Measurements from ENCODE around the gene TICAM2. TPM values are rescaled to one million over a fixed set of nuclear protein-coding genes. Genes with fewer than 3 reads are reported as not detected.

Gene TICAM2
- total and polyA plus RNA-seq, 2 donors, result 3.0 to 11.9 TPM

DNA sequence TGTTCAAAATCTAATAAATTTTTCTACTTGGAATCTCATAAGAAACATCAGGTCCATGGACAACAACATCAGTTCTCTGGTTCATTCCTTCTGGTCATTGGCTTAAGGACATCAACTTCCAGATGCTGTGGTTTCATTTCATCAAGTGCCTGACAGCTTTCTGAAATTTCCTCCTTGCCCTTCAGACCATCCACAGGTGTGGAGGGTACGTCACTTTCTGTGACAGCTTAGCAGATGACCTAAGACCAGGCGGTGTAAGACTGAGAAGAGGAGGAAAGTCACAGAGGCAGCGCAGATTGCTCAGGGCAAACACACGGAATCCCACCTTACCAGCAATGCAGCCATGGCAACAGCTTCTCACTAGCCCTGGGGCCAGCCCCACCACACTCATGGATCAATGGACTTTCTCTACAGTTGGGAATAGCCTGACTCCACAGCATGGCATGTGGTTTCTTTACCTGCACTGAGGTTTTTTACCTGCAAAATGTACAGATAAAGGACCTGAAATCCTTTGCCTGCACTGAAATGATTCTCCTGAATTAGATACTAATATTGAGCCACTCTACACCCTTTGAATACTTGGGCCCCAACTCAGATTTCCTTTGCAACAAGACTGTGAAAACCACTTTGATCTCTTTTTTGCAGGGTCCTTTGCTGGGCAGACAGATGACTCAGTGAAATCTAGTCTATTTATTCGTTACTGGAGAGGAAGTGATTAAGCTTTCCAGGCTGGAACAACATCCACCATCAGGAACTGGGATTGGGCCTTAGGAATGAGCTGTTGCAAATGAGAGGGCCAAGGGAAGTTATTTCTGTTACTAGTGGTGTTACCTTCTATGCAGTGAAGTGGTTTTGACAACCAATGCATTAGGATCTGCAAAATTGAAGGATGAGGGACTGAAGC is 26.9 kb downstream of the TICAM2 start:
- no peak overlapping the region for H3K4me3 ChIP-seq (ENCODE audit: low read depth, low read length)
- no peaks in the 10 kb centered on the region for H3K4me1 ChIP-seq (ENCODE audit: insufficient read depth)
- H3K27ac ChIP-seq (ENCODE audit: low read depth), result no peak overlapping the region
- 84% methylated on average over 5 of the region's 5 CpGs for WGBS
- no peaks in the 10 kb centered on the region for H3K36me3 ChIP-seq (ENCODE audit: insufficient read depth)
- DNase-seq (ENCODE audit: extremely low spot score), result no peak

DNA sequence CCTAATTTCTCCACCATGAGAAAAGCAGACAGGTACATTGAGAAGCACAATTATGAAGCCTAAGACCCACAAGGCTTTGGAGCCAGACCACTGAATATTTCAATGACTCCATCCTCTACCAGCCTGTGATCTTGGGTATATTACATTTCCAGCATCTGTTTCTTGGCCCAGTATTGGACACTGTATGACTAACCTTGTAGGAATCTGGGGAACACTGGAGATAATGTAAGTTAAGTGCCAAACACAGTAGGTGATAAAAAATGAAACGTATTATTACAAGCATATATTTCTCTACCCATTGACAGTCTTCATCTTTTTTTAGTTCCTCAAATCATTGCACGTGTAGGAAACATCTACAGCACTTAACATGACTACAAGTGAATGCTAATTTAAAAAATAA is 29.1 kb downstream of the TICAM2 start:
- Histone ChIP-seq H3K27ac (ENCODE audit: low read depth) (no peak overlapping the region), H3K4me3 (ENCODE audit: low read depth, low read length) (no peak overlapping the region), H3K4me1 (ENCODE audit: insufficient read depth) (no peaks in the 10 kb centered on the region), H3K36me3 (ENCODE audit: insufficient read depth) (no peaks in the 10 kb centered on the region)
- no peak for DNase-seq (ENCODE audit: extremely low spot score)
- 67% methylated on average over 2 of the region's 2 CpGs for WGBS

DNA sequence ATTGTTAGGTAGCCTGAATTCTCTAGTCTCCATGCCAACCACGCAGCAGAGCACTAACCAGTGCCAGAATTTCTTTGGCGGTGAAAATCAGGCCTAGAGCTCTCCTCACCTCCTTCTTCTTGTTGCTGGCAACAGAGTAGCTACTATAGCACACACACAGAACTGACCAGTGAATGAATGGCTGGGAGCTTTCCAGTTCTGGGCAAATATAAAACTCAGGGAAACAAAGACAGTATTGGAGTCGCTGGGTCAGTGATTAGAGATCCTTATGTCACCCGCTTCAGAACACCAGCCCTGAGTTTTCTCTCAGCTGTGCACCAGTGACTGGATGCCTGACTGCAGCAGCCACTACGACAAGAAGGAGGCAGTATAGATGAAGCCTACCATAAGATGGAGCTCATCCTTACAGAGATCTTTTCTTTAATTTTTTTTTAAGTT is 30.8 kb downstream of the TICAM2 start:
- no peaks in the 10 kb centered on the region for H3K4me1 ChIP-seq (ENCODE audit: insufficient read depth)
- WGBS, result 66% methylated on average over 5 of the region's 5 CpGs

DNA sequence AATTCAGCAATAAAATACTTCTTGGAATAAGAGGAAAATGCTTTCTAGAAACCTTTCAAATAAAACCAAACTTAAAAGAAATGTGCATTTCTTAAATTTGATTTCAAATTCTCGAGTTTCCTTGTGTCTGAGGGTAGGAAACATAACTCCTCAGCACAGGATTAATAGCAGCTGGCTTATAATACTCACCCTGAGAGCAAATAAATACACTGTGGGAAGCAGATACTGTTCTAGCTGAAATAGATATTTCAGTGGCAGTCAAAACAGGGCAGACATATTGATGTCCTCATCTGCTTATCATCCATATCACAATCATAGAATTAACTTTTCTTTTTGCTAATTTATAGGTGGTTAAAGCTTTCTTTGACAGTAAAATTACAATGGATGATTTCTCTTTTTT is 33.6 kb downstream of the TICAM2 start:
- no peak for DNase-seq (ENCODE audit: extremely low spot score)
- Histone ChIP-seq H3K27ac (ENCODE audit: low read depth) (no peak overlapping the region), H3K4me3 (ENCODE audit: low read depth, low read length) (no peak overlapping the region), H3K4me1 (ENCODE audit: insufficient read depth) (no peaks in the 10 kb centered on the region), H3K36me3 (ENCODE audit: insufficient read depth) (no peaks in the 10 kb centered on the region)
- 67% methylated on average over 1 of the region's 1 CpG for WGBS

More for the DNA sequence above, 30.8 kb downstream of the TICAM2 start:
- H3K27ac ChIP-seq (ENCODE audit: low read depth), result no peak overlapping the region
- H3K36me3 ChIP-seq (ENCODE audit: insufficient read depth), result no peaks in the 10 kb centered on the region
- DNase-seq (ENCODE audit: extremely low spot score), result no peak
- no peak overlapping the region for H3K4me3 ChIP-seq (ENCODE audit: low read depth, low read length)

DNA sequence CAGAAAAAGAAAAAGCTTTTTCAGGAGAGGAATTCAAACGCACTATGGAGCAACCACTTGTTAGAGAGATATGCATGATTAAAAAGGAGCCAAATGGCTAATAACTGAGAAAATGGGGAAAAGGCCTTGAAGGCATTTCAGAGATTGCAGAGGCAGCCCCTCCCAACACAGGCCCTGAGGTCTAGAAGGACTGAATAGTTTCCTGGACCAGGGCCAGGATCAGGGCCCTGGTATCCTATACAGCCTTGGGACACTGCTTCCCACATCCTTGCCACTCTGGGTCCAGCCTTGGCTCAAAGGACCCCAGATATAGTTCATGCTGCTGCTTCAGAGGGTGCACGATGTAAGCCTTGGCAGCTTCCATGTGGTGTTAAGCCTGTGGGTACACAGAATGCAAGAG is 37.0 kb downstream of the TICAM2 start:
- no peaks in the 10 kb centered on the region for H3K36me3 ChIP-seq (ENCODE audit: insufficient read depth)
- DNase-seq (ENCODE audit: extremely low spot score), result no peak
- no peaks in the 10 kb centered on the region for H3K4me1 ChIP-seq (ENCODE audit: insufficient read depth)
- no peak overlapping the region for H3K4me3 ChIP-seq (ENCODE audit: low read depth, low read length)
- no peak overlapping the region for H3K27ac ChIP-seq (ENCODE audit: low read depth)
- 87% methylated on average over 2 of the region's 2 CpGs for WGBS

DNA sequence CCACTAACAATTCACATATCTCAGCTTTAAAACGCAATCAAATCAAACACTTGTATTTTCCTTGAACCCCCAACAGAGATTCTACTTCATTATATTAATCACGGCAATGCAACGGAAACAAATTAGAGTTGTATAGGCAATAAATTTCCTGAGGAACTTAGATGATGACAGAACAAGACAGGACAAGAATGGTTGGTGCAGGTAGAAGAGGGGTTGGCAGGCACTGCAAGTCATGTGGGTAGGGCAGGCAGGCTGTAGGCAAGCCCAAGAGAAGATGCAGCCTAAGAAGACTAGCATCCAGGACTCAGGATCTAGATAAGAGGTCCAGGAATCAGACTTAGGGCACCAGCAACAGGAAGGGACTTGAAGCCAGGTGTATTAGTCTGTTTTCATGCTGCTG is 41.1 kb downstream of the TICAM2 start:
- no peaks in the 10 kb centered on the region for H3K4me1 ChIP-seq (ENCODE audit: insufficient read depth)
- no peak overlapping the region for H3K27ac ChIP-seq (ENCODE audit: low read depth)
- WGBS, result 94% methylated on average over 3 of the region's 3 CpGs
- no peak for DNase-seq (ENCODE audit: extremely low spot score)
- H3K36me3 ChIP-seq (ENCODE audit: insufficient read depth), result no peaks in the 10 kb centered on the region
- no peak overlapping the region for H3K4me3 ChIP-seq (ENCODE audit: low read depth, low read length)

DNA sequence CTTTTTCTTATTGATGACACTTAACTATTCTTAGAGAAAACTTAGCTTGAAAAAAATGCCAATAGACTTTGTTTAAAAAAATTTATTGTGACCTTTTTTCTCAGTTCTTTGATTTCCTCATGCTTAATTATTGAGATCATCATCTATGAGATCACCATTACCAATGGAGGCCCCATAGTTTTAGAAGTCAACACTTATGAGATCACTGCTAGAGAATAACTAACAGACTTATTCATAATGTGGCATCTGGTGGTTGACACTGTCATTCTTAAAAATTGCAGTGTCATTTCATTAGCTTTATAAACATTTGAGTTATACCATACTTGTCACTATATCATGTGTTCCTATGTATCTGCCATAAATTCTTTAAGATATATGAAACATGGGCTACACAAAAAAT is 42.8 kb downstream of the TICAM2 start:
- Histone ChIP-seq H3K4me1 (ENCODE audit: insufficient read depth) (no peaks in the 10 kb centered on the region), H3K4me3 (ENCODE audit: low read depth, low read length) (no peak overlapping the region), H3K36me3 (ENCODE audit: insufficient read depth) (no peaks in the 10 kb centered on the region), H3K27ac (ENCODE audit: low read depth) (no peak overlapping the region)
- no peak for DNase-seq (ENCODE audit: extremely low spot score)

DNA sequence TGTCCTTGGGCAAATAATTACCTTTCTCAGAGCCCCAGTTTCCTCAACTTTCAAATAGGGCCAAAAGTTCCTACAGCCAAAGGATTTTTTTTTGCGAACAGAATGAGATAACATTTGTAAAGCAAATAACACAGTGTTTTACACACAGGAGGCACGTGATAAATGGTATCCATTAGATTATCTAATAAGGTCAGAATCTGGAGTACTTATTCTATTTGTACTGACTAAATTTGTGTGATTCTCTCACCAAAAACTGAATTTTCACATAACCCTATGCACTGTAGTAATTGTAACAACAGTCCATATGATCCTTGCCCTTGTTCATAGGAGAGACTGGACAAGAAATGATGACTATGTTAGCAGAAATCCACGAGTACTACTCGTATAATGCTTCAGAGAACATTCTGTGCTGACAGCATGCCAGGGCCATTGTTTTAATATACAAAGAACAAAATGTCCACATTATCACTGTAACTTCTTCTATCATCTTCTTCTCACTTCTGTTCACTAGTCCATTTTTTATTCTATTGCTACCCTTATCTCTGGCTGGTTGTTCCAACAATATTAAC is 43.8 kb downstream of the TICAM2 start:
- H3K27ac ChIP-seq (ENCODE audit: low read depth), result no peak overlapping the region
- H3K36me3 ChIP-seq (ENCODE audit: insufficient read depth), result no peaks in the 10 kb centered on the region
- H3K4me1 ChIP-seq (ENCODE audit: insufficient read depth), result no peaks in the 10 kb centered on the region
- no peak overlapping the region for H3K4me3 ChIP-seq (ENCODE audit: low read depth, low read length)
- DNase-seq (ENCODE audit: extremely low spot score), result no peak
- WGBS, result 63% methylated on average over 4 of the region's 4 CpGs

DNA sequence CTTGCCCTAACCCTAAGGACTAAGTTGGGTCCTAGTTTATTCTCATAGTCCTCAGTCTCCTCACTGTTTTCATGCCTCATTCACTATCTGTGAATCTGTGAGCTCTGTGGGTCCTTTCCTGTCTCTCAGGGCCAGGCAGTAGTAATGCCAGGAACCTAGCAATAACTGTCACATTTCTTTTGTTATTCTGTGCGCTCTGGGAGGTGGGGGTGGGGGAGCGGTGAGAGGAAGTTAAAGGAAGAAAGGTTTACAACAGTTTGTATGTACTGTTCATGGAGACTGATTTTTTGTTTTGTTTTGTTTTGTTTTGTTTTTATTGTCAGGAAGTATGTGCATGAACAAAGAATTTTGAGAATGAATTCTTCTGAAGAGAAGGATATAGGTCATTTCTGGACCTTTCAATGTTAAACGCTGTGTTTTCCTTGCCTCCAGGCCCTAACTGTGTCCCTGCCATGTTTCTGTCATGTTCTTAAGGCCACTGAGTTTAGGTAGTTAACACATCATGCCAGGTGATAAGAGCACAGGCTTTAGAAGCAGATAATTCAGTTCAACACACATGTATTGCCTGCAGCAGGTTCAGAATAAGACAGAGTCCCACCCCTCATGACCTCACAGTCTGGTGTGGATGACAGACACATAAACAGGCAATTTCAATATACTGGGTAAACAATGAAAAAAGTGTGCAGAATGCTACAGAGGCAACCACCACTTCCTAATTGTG is 44.5 kb downstream of the TICAM2 start:
- Histone ChIP-seq H3K27ac (ENCODE audit: low read depth) (no peak overlapping the region), H3K36me3 (ENCODE audit: insufficient read depth) (no peaks in the 10 kb centered on the region), H3K4me1 (ENCODE audit: insufficient read depth) (no peaks in the 10 kb centered on the region), H3K4me3 (ENCODE audit: low read depth, low read length) (no peak overlapping the region)
- 51% methylated on average over 3 of the region's 3 CpGs for WGBS
- DNase-seq (ENCODE audit: extremely low spot score), result no peak

DNA sequence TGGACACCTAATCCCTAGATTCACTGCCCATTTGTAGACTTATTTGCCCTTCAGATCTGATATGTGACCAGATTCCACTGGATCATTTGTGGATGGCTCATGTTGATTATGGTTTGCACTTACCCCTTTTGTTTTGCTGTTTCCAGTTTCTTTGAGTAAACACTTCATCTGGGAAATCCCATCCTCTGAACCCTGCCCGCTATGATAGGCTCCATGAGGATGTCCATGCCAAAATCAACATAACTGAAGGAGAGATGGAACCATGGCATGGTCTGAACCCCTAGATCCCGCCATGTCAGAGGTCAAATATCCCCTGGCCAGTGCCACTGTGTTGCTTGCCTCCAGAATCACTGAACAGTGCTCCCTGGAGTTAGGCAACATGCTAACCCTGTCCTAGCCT is 46.0 kb downstream of the TICAM2 start:
- DNase-seq (ENCODE audit: extremely low spot score), result no peak
- no peak overlapping the region for H3K27ac ChIP-seq (ENCODE audit: low read depth)
- 93% methylated on average over 2 of the region's 2 CpGs for WGBS

DNA sequence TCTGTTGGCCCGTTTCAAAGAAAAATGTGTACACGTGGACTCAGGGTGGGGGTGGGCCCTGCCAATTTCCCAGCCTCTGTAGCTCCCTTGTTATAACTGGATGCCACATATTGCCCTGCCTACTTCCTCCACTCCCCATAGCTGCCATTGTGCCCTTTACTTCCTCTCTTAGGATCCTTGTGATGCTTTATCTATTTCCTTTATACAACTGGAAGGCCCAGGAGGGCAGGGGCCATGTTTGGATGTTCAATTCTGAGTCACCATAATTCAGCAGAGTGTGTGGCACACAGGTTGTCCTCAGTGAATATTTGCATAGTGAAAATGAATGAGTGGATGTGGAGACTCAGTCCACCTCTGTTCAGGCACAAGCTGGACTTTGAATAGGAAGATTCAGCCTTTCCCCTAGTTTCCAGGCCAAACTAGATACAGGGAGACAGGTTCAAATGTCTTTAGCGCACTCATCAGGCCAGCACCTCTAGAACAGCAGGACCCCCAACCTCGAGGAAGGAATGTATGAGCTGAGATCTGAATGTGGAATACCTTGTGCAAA is 47.1 kb downstream of the TICAM2 start:
- Histone ChIP-seq H3K27ac (ENCODE audit: low read depth) (no peak overlapping the region), H3K4me1 (ENCODE audit: insufficient read depth) (no peaks in the 10 kb centered on the region), H3K36me3 (ENCODE audit: insufficient read depth) (no peaks in the 10 kb centered on the region), H3K4me3 (ENCODE audit: low read depth, low read length) (no peak overlapping the region)
- DNase-seq (ENCODE audit: extremely low spot score), result no peak
- 89% methylated on average over 4 of the region's 4 CpGs for WGBS

More for the DNA sequence above, 46.0 kb downstream of the TICAM2 start:
- Histone ChIP-seq H3K4me3 (ENCODE audit: low read depth, low read length) (no peak overlapping the region), H3K4me1 (ENCODE audit: insufficient read depth) (no peaks in the 10 kb centered on the region), H3K36me3 (ENCODE audit: insufficient read depth) (no peaks in the 10 kb centered on the region)

DNA sequence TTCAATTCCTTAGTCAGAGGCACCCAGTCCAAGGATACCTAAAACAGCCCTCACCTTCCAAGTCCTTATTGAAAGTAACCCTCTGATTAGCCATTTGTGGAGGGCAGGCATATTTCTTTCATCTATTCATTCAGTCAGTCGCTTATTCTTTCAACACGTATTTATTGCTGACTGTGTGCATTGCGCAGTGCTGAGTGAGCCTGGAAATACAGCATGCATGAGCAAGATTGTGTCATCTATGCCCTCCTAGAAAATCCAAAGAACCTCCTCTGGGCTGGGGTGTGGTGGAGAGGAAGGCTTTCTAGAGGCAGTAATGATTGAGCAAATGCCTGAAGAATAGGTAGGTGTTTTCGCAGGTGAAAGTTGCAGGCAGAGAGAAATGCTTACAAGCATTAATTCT is 49.2 kb downstream of the TICAM2 start:
- Histone ChIP-seq H3K27ac (ENCODE audit: low read depth) (no peak overlapping the region), H3K36me3 (ENCODE audit: insufficient read depth) (no peaks in the 10 kb centered on the region), H3K4me3 (ENCODE audit: low read depth, low read length) (no peak overlapping the region), H3K4me1 (ENCODE audit: insufficient read depth) (no peaks in the 10 kb centered on the region)
- DNase-seq (ENCODE audit: extremely low spot score), result no peak
- 94% methylated on average over 4 of the region's 4 CpGs for WGBS

DNA sequence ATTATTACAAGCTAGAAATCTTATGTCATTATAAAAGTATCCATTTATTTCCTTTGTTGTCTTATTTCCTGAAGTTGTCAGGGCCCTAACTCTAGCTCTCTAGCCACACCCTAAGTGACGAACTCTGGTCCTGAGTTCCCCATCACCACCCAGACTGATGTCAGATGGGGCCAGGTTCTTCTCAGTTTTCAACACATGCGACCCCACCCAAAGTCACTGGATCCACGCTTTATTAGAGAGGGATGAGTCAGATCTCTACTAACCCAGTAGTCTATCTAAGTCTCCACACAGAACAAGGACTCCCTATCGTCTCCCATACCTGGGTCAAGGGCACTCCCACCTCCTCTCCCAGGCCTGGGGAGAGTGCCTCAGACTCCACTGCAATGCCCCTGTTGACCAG is 50.9 kb downstream of the TICAM2 start:
- no peak for DNase-seq (ENCODE audit: extremely low spot score)
- no peak overlapping the region for H3K4me3 ChIP-seq (ENCODE audit: low read depth, low read length)
- H3K36me3 ChIP-seq (ENCODE audit: insufficient read depth), result no peaks in the 10 kb centered on the region
- H3K4me1 ChIP-seq (ENCODE audit: insufficient read depth), result no peaks in the 10 kb centered on the region
- 61% methylated on average over 4 of the region's 4 CpGs for WGBS
- H3K27ac ChIP-seq (ENCODE audit: low read depth), result no peak overlapping the region

DNA sequence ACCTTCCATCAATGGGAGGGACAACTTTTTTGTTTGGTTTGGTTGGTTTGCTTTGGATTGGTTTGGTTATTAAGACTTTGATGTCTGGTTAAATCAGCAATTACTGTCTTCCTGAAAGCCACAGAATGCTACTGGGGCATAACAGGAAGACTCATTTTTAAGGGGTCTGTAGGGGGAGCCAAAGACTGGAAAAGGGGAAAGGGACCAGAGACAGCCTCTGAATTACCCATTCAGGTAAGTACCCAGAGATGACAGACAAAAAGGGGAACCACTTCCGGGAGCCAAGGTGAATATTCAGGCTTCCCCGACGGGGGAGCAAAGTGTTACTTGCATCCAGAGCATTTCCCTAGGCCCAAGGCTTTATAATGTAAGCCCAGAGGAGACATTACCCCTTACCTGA is 53.1 kb downstream of the TICAM2 start:
- no peaks in the 10 kb centered on the region for H3K36me3 ChIP-seq (ENCODE audit: insufficient read depth)
- H3K27ac ChIP-seq (ENCODE audit: low read depth), result no peak overlapping the region
- 77% methylated on average over 3 of the region's 3 CpGs for WGBS
- no peak overlapping the region for H3K4me3 ChIP-seq (ENCODE audit: low read depth, low read length)
- no peaks in the 10 kb centered on the region for H3K4me1 ChIP-seq (ENCODE audit: insufficient read depth)
- no peak for DNase-seq (ENCODE audit: extremely low spot score)

Measured in urinary bladder (tissue), 4 donors.